GM21786 (cell line): ENCODE measurements around the gene MUC6.
"Not testable (repeated sequence)": the region's sequence is repeated elsewhere in the genome, so short reads cannot be mapped to it uniquely, and the experiment has no call there.

Experiments
- ATAC-seq: cut with Tn5 transposase; IDR thresholded peaks from one replicate; pipeline ENCODE4 v1.9.1; 2021; ENCODE audit not compliant: unreplicated experiment

The MUC6 gene

GRCh38 chr11:991034-991433, 45.5 kb downstream of the MUC6 start:
- ATAC-seq = no peak

- no peak for ATAC-seq
Observed at GRCh38 chr11:990101-990500, 46.4 kb downstream of the MUC6 start.

DNA sequence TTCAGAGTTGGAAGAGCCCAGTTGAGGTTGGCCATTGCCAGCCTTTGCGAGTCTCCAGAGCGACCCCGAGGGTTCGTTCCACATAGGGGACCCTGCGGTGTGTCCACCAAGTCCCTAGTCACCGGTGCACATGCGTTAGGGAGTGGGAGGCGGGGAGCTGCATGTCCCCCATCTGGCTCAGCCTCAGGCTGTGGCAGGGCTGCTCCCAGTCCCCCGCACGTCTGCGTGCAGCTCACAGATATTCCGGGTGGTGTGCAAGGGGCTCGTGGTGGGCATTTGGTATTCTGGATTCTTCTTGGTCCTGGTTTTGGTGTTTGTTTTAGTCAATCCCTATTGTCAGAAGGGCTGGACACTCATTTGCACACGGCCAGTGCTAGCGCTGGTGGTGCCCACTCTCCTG, 48.8 kb downstream of the MUC6 start:
- no peak for ATAC-seq

GRCh38 chr11:986952-987305, 49.6 kb downstream of the MUC6 start:
- no peak for ATAC-seq

GRCh38 chr11:986270-986951, 50.1 kb downstream of the MUC6 start:
- ATAC-seq = no peak

GRCh38 chr11:985848-986247, 50.7 kb downstream of the MUC6 start:
- no peak for ATAC-seq

DNA sequence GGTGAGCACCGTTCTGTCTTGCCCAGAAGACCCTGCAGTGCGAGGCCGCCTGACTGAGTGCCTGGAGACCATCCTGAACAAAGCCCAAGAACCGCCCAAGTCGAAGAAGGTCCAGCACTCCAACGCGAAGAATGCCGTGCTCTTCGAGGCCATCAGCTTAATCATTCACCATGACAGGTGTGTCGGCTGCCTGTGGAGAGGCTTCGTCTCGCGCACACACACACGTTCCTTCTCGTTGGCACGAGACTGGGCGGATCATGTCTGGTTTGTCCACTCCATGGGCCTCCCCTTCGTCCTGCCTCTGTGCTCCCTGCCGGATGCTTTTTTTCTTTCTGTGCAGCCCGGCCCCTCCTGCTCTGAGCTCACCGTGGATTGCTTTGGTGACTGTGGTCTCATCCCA, 51.1 kb downstream of the MUC6 start:
- ATAC-seq = no peak

GRCh38 chr11:984546-984945, 52.0 kb downstream of the MUC6 start:
- no peak for ATAC-seq

DNA sequence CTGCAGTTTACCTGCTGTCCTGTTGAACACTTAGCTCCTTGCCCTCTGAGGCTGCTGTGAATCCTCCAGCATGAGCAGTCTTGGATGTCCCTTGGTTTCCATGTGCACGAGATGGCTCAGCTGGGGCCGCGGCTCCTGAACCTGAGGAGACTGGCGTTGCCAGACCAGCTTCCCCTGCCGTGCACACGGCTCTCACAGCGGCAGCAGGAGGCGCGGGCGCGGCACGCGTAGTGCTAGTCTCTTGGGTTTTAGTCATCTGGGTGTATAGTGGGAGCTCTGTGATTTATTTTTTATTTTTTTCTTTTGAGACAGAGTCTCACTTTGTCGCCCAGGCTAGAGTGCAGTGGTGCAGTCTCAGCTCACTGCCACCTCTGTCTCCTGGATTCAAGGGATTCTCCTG, 54.8 kb downstream of the MUC6 start:
- no peak for ATAC-seq

GRCh38 chr11:980438-981357, 55.8 kb downstream of the MUC6 start:
- no peak for ATAC-seq

DNA sequence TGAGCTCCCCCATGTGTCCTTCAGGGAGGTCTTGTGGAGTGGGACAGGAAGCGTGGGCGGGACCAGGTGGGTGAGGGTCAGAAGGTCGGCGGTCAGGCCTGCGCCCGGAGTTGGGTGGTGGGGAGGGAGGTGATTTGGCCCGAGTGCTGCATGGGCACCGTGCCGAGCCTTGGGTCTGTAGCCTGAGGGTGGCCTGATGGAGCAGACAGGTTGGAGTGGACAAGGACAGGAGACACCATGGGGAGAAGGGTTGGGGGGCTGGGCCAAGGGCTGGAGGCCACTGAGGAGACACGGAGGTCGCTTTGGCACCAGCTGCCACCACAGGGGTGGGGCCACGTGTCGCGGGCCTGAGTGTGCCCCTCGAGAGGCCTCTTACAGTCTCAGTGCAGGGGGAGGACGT, 57.7 kb downstream of the MUC6 start:
- no peak for ATAC-seq

DNA sequence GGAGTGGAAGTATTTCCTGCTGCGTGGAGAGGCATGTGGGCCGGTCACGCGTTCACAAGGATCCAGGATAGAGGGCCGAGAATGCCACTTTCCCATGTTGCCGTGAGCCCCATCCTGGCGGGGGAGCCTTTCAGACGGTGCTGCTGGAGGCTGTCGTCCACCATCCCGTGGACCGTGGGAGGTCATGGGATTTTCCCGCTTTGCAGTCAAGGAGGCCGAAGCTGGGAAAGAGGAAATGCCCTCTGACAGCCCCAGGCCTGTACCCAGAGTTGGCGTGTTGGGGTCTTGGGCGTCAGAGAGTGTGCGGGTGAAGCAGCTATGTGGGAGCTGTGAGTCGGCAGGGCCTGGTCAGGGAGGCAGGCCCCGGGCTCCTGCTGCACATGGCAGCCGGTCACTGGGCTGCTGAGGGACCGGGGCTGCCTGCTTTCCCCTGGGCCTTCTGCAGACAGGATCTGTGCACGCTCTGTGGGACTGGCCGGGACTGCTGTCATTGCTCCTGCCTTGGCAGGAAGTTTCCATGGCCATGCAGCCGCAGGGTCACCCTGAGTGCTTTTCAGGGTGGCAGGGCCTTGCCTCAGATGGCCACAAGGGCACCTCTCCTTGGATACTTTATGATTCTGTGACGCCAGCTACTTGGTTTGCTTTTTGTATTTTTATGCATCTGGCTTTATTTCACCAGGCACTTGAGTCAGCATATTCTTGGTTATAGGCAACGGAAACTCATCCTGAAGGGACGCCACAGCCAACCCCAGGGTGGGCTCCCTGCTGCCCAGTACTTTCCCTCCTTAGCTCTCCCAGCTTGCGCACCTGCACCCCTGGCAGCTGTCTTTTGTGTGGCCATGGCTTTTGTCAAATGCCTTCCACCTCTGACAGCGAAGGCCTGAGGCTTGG, 58.4 kb downstream of the MUC6 start:
- no peak for ATAC-seq

- ATAC-seq = no peak
Observed at GRCh38 chr11:976431-977160, 59.9 kb downstream of the MUC6 start.

DNA sequence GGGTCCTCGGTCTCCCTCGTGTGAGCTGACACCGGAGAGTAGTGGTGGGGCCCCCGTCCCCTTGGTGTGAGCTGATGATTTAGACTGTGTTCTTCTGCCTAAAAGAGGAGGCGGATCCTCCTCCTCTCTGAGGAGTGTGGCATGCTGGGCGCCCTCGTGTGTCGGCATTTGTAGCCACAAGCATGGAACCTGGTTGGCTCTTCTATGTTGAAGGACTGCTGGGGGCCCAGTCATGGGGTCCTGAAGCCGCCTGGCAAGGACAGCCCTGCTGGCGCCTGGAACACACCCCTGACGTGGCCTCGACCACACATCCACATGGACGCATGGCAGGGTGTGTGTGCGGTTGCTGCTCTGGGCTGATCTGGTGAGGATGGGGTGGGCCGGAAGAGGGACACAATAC, 60.7 kb downstream of the MUC6 start:
- no peak for ATAC-seq

DNA sequence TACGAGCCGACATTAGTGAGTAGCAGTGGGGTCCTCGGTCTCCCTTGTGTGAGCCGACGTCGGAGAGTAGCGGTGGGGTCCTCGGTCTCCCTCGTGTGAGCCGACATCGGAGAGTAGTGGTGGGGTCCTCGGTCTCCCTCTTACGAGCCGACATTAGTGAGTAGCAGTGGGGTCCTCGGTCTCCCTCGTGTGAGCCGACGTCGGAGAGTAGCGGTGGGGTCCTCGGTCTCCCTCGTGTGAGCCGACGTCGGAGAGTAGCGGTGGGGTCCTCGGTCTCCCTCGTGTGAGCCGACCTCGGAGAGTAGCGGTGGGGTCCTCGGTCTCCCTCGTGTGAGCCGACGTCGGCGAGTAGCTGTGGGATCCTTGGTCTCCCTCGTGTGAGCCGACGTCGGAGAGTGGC, 61.1 kb downstream of the MUC6 start:
- ATAC-seq = not testable (repeated sequence)

- ATAC-seq = no peak
Observed at GRCh38 chr11:973237-973636, 63.3 kb downstream of the MUC6 start.

DNA sequence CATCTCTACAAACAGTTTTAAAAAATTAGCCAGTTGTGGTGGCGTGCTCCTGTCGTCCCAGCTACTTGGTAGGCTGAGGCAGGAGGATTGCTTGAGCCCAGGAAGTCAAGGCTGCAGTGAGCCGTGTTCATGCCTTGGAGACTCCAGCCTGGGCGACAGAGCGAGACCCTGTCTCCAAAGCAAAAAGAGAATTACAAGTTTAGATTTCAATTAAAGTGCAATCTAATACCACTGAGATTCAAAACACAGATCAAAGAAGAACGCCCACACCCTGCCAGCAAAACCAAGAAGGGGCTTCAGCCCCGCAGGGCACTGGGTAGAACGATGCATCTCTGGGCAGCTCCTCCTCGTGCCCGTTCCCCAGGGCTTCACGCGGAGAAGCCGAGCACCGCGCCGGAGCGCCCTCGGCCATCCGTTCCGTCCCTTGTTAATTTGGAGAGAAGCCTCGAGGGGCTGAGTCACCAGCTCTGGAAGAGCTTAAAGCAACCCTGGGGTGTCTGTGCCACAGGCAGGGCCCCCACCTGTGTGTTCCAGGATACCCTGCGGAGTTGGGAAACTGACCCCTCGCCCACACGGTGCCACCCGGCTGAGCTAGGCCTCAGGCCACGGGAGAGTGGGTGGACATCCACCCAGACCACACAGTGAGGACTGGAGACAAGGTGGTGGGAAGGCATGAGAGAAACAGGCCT, 63.9 kb downstream of the MUC6 start:
- no peak for ATAC-seq

DNA sequence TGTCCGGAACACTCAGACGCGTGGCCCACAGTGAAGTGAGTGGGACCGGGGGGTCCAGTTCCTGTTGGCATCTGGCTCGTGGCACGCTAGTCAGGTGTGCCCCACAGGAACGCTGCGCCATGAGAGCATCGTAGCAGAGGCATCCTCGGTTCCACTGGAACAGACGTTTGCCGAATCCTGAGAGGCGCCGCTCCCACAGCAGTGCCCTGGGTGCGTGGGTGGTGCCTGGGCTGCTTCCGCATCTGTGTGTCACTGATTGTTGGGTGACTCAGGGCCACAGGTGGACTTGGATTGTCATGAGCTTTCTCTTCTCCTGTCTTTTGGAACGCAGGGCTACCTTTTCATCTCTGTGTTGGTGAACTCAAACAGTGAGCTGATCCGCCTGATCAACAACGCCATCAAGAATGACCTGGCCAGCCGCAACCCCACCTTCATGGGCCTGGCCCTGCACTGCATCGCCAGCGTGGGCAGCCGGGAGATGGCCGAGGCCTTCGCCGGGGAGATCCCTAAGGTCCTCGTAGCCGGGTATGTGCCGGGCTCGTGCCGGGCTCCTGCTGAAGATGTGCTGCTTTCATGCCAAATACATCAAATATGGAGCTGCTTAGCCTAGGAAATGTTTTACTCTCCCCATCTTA, 64.7 kb downstream of the MUC6 start:
- no peak for ATAC-seq

GRCh38 chr11:971092-971690, 65.3 kb downstream of the MUC6 start:
- no peak for ATAC-seq
